Fibroblast of pulmonary artery (primary cell): Measurements from ENCODE around the gene WSCD1.

Source experiments
- DNase-seq: peaks from one replicate; pipeline ENCODE4 v3.0.0-alpha.2; 2010; ENCODE audit warnings: low read depth
- H3K4me3 ChIP-seq: replicated peaks from 2 replicates; pipeline ENCODE4 v1.5.1; 2011; ENCODE audit warnings: low read depth, mild to moderate bottlenecking, control low read depth, low read length, moderate library complexity
- TF ChIP-seq, protein P1 (sequence below): IDR thresholded peaks from 2 replicates; pipeline ENCODE4 v1.5.1; 2011; ENCODE audit warnings: mild to moderate bottlenecking, control low read depth, low read length, inconsistent platforms; ENCODE audit errors: missing control alignments

WSCD1 gene

DNA sequence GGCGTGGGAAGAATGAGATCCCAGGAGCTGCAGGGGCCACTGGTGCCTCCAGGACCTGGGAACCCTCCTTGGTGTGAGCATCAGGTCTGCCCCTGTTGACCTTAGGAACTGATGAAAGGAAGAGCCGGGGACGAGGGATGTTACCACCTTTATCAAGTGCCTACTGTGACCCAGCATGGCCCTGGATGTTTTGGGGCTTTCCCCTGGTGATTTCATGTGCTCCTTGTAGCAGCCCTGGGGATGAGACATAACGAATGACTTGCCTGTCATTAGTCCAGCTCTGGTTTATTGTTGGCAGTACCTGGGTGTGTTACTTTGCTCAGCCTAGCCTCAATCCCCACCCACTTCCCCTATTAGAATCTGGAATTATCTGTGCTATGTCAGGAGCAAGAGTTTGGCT lies 39.9 kb downstream of the WSCD1 start:
- H3K4me3 ChIP-seq = no peak overlapping the region
- DNase-seq = no peak
- TF ChIP-seq, protein P1, sequence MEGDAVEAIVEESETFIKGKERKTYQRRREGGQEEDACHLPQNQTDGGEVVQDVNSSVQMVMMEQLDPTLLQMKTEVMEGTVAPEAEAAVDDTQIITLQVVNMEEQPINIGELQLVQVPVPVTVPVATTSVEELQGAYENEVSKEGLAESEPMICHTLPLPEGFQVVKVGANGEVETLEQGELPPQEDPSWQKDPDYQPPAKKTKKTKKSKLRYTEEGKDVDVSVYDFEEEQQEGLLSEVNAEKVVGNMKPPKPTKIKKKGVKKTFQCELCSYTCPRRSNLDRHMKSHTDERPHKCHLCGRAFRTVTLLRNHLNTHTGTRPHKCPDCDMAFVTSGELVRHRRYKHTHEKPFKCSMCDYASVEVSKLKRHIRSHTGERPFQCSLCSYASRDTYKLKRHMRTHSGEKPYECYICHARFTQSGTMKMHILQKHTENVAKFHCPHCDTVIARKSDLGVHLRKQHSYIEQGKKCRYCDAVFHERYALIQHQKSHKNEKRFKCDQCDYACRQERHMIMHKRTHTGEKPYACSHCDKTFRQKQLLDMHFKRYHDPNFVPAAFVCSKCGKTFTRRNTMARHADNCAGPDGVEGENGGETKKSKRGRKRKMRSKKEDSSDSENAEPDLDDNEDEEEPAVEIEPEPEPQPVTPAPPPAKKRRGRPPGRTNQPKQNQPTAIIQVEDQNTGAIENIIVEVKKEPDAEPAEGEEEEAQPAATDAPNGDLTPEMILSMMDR = no peak

DNA sequence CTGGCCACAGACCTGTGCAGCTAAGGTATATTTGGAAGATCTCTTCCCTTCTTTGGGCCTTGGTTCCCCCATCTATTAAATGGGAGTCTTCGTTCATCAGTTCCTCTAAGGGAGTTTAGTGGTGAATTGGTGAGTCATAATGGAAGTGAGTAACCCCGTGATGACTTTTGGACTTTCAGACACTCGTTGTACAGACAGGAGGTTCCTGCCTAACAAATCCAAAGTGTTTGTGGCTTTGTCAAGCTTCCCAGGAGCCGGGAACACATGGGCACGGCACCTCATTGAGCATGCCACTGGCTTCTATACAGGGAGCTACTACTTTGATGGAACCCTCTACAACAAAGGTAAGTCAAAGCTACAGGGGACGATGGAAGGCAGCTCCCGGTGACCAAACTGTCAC lies 40.4 kb downstream of the WSCD1 start:
- TF ChIP-seq, protein P1 = no peak
- H3K4me3 ChIP-seq = no peak overlapping the region
- DNase-seq = no peak

DNA sequence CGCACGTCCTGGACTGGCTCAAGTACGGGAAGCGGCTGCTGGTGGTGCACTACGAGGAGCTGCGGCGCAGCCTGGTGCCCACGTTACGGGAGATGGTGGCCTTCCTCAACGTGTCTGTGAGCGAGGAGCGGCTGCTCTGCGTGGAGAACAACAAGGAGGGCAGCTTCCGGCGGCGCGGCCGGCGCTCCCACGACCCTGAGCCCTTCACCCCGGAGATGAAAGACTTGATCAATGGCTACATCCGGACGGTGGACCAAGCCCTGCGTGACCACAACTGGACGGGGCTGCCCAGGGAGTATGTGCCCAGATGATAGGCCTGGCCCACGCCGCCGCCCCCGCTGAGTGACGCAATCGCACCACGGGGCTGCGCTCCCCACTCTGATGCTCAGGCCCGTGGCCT lies 50.2 kb downstream of the WSCD1 start:
- TF ChIP-seq, protein P1 = no peak
- no peak for DNase-seq
- no peak overlapping the region for H3K4me3 ChIP-seq

DNA sequence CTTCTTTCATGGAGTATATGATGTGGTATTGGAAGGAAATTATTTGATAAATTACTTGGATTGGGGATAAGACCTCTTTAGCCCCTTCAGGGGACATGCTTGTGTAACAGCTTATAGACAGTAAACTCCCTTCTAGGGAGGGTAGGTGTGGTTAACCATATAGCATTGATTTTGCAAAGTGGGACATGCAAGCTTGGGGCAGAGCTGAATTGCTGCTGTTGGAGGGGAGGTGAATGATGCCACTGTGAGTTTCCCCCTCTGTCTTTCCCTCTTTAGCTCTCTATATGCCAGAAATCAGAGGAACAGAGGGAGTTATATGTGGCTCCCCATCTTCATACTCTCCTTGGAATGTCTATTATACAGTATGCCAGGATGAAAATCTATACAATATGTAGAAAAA lies 54.7 kb downstream of the WSCD1 start:
- TF ChIP-seq, protein P1 = no peak
- DNase-seq = no peak
- H3K4me3 ChIP-seq = no peak overlapping the region

DNA sequence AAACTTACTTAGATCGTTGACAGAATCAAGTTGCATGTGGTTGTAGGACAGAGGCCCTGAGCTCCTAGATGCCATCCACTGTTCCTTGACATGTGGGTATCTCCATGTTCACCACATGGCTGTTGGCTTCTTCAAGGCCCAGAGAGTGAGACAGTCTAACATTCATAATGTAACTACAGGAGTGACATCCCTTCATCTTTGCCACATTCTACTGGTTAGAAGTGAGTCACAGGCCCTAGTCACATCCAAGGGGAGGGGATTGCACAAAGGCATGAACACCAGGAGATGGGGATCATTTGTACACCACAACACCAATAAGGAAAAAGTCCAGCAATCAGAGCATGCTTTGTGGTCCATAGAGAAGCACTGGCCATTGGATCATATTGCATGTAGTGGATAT lies 56.6 kb downstream of the WSCD1 start:
- TF ChIP-seq, protein P1 = no peak
- H3K4me3 ChIP-seq = no peak overlapping the region
- DNase-seq = no peak

DNA sequence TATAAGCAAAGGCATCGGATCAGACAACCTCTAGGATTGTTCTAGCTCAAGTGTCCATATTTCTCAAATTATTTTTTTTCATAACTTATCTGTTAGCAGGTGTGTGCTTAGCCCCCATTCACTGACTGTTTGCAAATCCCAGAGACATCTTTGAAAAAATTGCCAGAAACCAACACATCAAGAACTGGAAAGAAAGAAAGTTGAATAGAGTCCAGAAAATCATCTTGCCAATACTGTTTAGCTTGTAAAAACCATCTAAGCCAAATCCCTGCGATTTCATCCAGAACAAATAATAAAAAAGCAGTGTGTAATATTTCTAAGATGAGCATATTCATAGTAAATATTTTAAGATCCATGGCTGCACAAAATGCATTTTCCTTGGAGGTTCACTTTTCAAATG lies 64.5 kb downstream of the WSCD1 start:
- H3K4me3 ChIP-seq = no peak overlapping the region
- TF ChIP-seq, protein P1 = no peak
- no peak for DNase-seq

DNA sequence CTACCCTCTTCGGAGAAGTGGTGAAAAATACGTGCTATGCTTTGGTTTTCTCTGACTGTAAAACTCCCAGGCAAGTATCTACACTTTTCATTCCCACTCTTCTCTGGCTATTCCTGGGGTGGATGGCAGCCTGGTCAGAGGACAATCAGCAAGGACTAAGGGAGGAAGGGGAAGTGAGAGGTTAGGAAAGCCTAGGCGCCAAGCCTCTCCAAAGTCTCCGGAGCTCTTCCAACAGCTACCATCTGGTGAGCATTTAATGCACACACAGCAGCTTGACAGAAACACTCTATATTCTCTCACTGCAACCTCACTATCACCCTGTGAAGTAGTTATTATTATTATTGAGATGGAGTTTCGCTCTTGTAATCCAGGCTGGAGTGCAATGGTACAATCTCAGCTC lies 65.1 kb downstream of the WSCD1 start:
- no peak for DNase-seq
- TF ChIP-seq, protein P1 = no peak
- no peak overlapping the region for H3K4me3 ChIP-seq
